ENCODE data around the gene NUP42.

Gene NUP42

DNA sequence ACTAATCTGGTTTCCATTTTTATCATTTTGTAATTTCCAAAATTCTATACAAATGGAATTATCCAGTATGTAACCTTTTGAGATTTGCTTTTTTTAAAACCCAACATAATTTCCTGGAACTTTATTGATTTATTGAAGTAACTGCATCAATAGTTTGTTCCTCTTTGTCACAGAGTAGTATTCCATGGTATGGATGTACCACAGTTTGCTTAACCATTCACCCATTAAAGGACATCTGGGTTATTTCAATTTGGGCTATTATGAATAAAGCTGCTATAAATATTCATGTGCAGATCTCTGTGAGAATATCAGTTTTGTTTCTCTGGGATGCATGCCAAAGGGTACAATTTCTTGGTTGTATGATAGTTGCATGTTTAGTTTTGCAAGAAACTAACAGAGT, 67.6 kb downstream of the NUP42 start:
- TF ChIP-seq CTCF (IDR thresholded peaks at IDR 0.05) = no peak

Measured in LNCAP (cell line).